Measurements from ENCODE around the gene BCKDHB. TPM values are rescaled to one million over a fixed set of nuclear protein-coding genes. Genes with fewer than 3 reads are reported as not detected.

The BCKDHB gene
- total and polyA plus RNA-seq, 5 donors from 2014 or later = 15.2 to 28.7 (median 23.1) TPM

- no peak overlapping the region for H3K27ac ChIP-seq (ENCODE audit: insufficient read depth, low read length, poor library complexity, severe bottlenecking)
- H3K36me3 Mint-ChIP-seq = peaks cover 6% of the 10 kb centered on the region
- H3K4me3 ChIP-seq (ENCODE audit: low read depth, low read length) = no peak overlapping the region
- H3K27me3 Mint-ChIP-seq = no peaks in the 10 kb centered on the region
- H3K4me1 ChIP-seq (ENCODE audit: control insufficient read depth, insufficient read depth, low read length, poor library complexity, severe bottlenecking) = no peaks in the 10 kb centered on the region
- DNase-seq = no peak
- no peaks in the 10 kb centered on the region for H3K9me3 ChIP-seq (ENCODE audit: control insufficient read depth in 2 of 2, low read length in 2 of 2)
- no peaks in the 10 kb centered on the region for H3K36me3 ChIP-seq (ENCODE audit: control insufficient read depth, insufficient read depth, low read length)
- no peak overlapping the region for H3K27ac Mint-ChIP-seq
- peaks cover 0 to 1% (median 0%) of the 10 kb centered on the region in 7 donors for H3K9me3 Mint-ChIP-seq
- H3K4me1 Mint-ChIP-seq = no peaks in the 10 kb centered on the region
- ATAC-seq (ENCODE audit: low read depth in 2 of 2) = no peak
- H3K4me3 Mint-ChIP-seq = no peak overlapping the region
- H3K27me3 ChIP-seq (ENCODE audit: control insufficient read depth, insufficient read depth, low read length) = no peaks in the 10 kb centered on the region
These were observed 257.7 kb downstream of the BCKDHB start for GRCh38 chr6:80364149-80364548.

GRCh38 chr6:80366051-80366450 is 259.6 kb downstream of the BCKDHB start:
- no peak overlapping the region for H3K4me3 Mint-ChIP-seq
- Histone ChIP-seq H3K4me1 (ENCODE audit: control insufficient read depth, insufficient read depth, low read length, poor library complexity, severe bottlenecking) (no peaks in the 10 kb centered on the region), H3K27ac (ENCODE audit: insufficient read depth, low read length, poor library complexity, severe bottlenecking) (no peak overlapping the region), H3K36me3 (ENCODE audit: control insufficient read depth, insufficient read depth, low read length) (no peaks in the 10 kb centered on the region), H3K4me3 (ENCODE audit: low read depth, low read length) (no peak overlapping the region), H3K27me3 (ENCODE audit: control insufficient read depth, insufficient read depth, low read length) (no peaks in the 10 kb centered on the region), H3K9me3 (ENCODE audit: control insufficient read depth in 2 of 2, low read length in 2 of 2) (no peaks in the 10 kb centered on the region)
- H3K4me1 Mint-ChIP-seq = no peaks in the 10 kb centered on the region
- H3K36me3 Mint-ChIP-seq = peaks cover 4% of the 10 kb centered on the region
- DNase-seq = no peak
- no peaks in the 10 kb centered on the region for H3K27me3 Mint-ChIP-seq
- no peak overlapping the region for H3K27ac Mint-ChIP-seq
- no peak for ATAC-seq (ENCODE audit: low read depth in 2 of 2)
- H3K9me3 Mint-ChIP-seq = peaks cover 0 to 7% (median 1%) of the 10 kb centered on the region in 7 donors

GRCh38 chr6:80366714-80367113 is 260.2 kb downstream of the BCKDHB start:
- Histone ChIP-seq H3K36me3 (ENCODE audit: control insufficient read depth, insufficient read depth, low read length) (no peaks in the 10 kb centered on the region), H3K4me1 (ENCODE audit: control insufficient read depth, insufficient read depth, low read length, poor library complexity, severe bottlenecking) (no peaks in the 10 kb centered on the region), H3K27ac (ENCODE audit: insufficient read depth, low read length, poor library complexity, severe bottlenecking) (no peak overlapping the region), H3K4me3 (ENCODE audit: low read depth, low read length) (no peak overlapping the region), H3K9me3 (ENCODE audit: control insufficient read depth in 2 of 2, low read length in 2 of 2) (no peaks in the 10 kb centered on the region), H3K27me3 (ENCODE audit: control insufficient read depth, insufficient read depth, low read length) (no peaks in the 10 kb centered on the region)
- ATAC-seq (ENCODE audit: low read depth in 2 of 2) (no peak), DNase-seq (no peak)
- H3K4me3 Mint-ChIP-seq = no peak overlapping the region
- peaks cover 4% of the 10 kb centered on the region for H3K36me3 Mint-ChIP-seq
- H3K27me3 Mint-ChIP-seq = no peaks in the 10 kb centered on the region
- no peaks in the 10 kb centered on the region for H3K4me1 Mint-ChIP-seq
- no peak overlapping the region for H3K27ac Mint-ChIP-seq
- H3K9me3 Mint-ChIP-seq = peaks cover 0 to 9% (median 2%) of the 10 kb centered on the region in 7 donors

GRCh38 chr6:80376411-80376810 is 269.9 kb downstream of the BCKDHB start:
- Mint-ChIP-seq H3K27me3 (no peaks in the 10 kb centered on the region), H3K36me3 (peaks cover 3% of the 10 kb centered on the region), H3K9me3 (peaks cover 2 to 16% (median 5%) of the 10 kb centered on the region in 7 donors), H3K4me3 (no peak overlapping the region), H3K27ac (no peak overlapping the region), H3K4me1 (no peaks in the 10 kb centered on the region)
- Histone ChIP-seq H3K27ac (ENCODE audit: insufficient read depth, low read length, poor library complexity, severe bottlenecking) (no peak overlapping the region), H3K4me3 (ENCODE audit: low read depth, low read length) (no peak overlapping the region), H3K36me3 (ENCODE audit: control insufficient read depth, insufficient read depth, low read length) (no peaks in the 10 kb centered on the region), H3K9me3 (ENCODE audit: control insufficient read depth in 2 of 2, low read length in 2 of 2) (no peaks in the 10 kb centered on the region), H3K4me1 (ENCODE audit: control insufficient read depth, insufficient read depth, low read length, poor library complexity, severe bottlenecking) (no peaks in the 10 kb centered on the region), H3K27me3 (ENCODE audit: control insufficient read depth, insufficient read depth, low read length) (no peaks in the 10 kb centered on the region)
- DNase-seq (no peak), ATAC-seq (ENCODE audit: low read depth in 2 of 2) (no peak)

- H3K27ac ChIP-seq (ENCODE audit: insufficient read depth, low read length, poor library complexity, severe bottlenecking) = no peak overlapping the region
These were observed 274.1 kb downstream of the BCKDHB start for GRCh38 chr6:80380566-80380965.

GRCh38 chr6:80382811-80383210 is 276.3 kb downstream of the BCKDHB start:
- Mint-ChIP-seq H3K4me3 (no peak overlapping the region), H3K27ac (no peak overlapping the region), H3K27me3 (no peaks in the 10 kb centered on the region), H3K36me3 (peaks cover 3% of the 10 kb centered on the region), H3K9me3 (peaks cover 0 to 7% (median 0%) of the 10 kb centered on the region in 7 donors), H3K4me1 (no peaks in the 10 kb centered on the region)
- H3K9me3 ChIP-seq (ENCODE audit: control insufficient read depth in 2 of 2, low read length in 2 of 2) = no peaks in the 10 kb centered on the region
- no peak overlapping the region for H3K27ac ChIP-seq (ENCODE audit: insufficient read depth, low read length, poor library complexity, severe bottlenecking)
- no peak for ATAC-seq (ENCODE audit: low read depth in 2 of 2)
- DNase-seq = no peak
- H3K36me3 ChIP-seq (ENCODE audit: control insufficient read depth, insufficient read depth, low read length) = no peaks in the 10 kb centered on the region
- H3K4me3 ChIP-seq (ENCODE audit: low read depth, low read length) = no peak overlapping the region
- no peaks in the 10 kb centered on the region for H3K27me3 ChIP-seq (ENCODE audit: control insufficient read depth, insufficient read depth, low read length)
- no peaks in the 10 kb centered on the region for H3K4me1 ChIP-seq (ENCODE audit: control insufficient read depth, insufficient read depth, low read length, poor library complexity, severe bottlenecking)

More at GRCh38 chr6:80380566-80380965, 274.1 kb downstream of the BCKDHB start:
- H3K27me3 ChIP-seq (ENCODE audit: control insufficient read depth, insufficient read depth, low read length) = no peaks in the 10 kb centered on the region
- H3K4me3 Mint-ChIP-seq = no peak overlapping the region
- no peaks in the 10 kb centered on the region for H3K4me1 Mint-ChIP-seq
- H3K9me3 ChIP-seq (ENCODE audit: control insufficient read depth in 2 of 2, low read length in 2 of 2) = no peaks in the 10 kb centered on the region
- H3K4me1 ChIP-seq (ENCODE audit: control insufficient read depth, insufficient read depth, low read length, poor library complexity, severe bottlenecking) = no peaks in the 10 kb centered on the region
- ATAC-seq (ENCODE audit: low read depth in 2 of 2) (no peak), DNase-seq (no peak)
- H3K36me3 Mint-ChIP-seq = peaks cover 3% of the 10 kb centered on the region
- H3K4me3 ChIP-seq (ENCODE audit: low read depth, low read length) = no peak overlapping the region
- no peak overlapping the region for H3K27ac Mint-ChIP-seq
- no peaks in the 10 kb centered on the region for H3K27me3 Mint-ChIP-seq
- H3K9me3 Mint-ChIP-seq = peaks cover 0 to 7% (median 0%) of the 10 kb centered on the region in 7 donors
- no peaks in the 10 kb centered on the region for H3K36me3 ChIP-seq (ENCODE audit: control insufficient read depth, insufficient read depth, low read length)

GRCh38 chr6:80388507-80388906 is 282.0 kb downstream of the BCKDHB start:
- no peaks in the 10 kb centered on the region for H3K27me3 Mint-ChIP-seq
- H3K4me3 ChIP-seq (ENCODE audit: low read depth, low read length) = no peak overlapping the region
- H3K27me3 ChIP-seq (ENCODE audit: control insufficient read depth, insufficient read depth, low read length) = no peaks in the 10 kb centered on the region
- H3K27ac ChIP-seq (ENCODE audit: insufficient read depth, low read length, poor library complexity, severe bottlenecking) = no peak overlapping the region
- no peak for DNase-seq
- no peaks in the 10 kb centered on the region for H3K4me1 Mint-ChIP-seq
- ATAC-seq (ENCODE audit: low read depth in 2 of 2) = no peak
- H3K4me3 Mint-ChIP-seq = no peak overlapping the region
- peaks cover 0 to 4% (median 2%) of the 10 kb centered on the region in 7 donors for H3K9me3 Mint-ChIP-seq
- H3K9me3 ChIP-seq (ENCODE audit: control insufficient read depth in 2 of 2, low read length in 2 of 2) = no peaks in the 10 kb centered on the region
- H3K27ac Mint-ChIP-seq = no peak overlapping the region
- H3K4me1 ChIP-seq (ENCODE audit: control insufficient read depth, insufficient read depth, low read length, poor library complexity, severe bottlenecking) = no peaks in the 10 kb centered on the region
- no peaks in the 10 kb centered on the region for H3K36me3 ChIP-seq (ENCODE audit: control insufficient read depth, insufficient read depth, low read length)
- H3K36me3 Mint-ChIP-seq = no peaks in the 10 kb centered on the region

All from CD4-positive, CD25-positive, alpha-beta regulatory T cell (primary cell).